Measurements from ENCODE around the gene DCST2.
"Not testable (repeated sequence)": the region's sequence is repeated elsewhere in the genome, so short reads cannot be mapped to it uniquely, and the experiment has no call there.

The DCST2 gene

DNA sequence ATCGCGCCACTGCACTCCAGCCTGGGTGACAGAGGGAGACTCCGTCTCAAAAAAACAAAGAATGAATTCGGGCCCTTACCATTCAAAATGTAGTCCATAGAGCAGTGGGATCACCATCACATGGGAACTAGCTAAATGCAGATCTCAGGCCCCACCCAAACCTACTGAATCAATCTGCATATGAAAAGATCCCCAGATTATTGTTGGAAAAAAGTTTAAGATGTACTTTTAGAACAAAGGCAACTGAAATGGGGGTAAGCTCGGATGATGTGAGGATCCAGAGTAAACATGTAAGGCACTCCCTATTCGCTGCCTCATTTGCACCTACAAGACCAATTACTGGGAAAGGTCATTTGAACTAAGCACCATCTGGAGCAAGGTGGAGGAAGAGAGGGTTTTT is 51.2 kb downstream of the DCST2 start:
- Histone ChIP-seq H3K4me2 (ENCODE audit: low read length) (peak overlapping the region; percentile 63), H3K27ac (no peak overlapping the region), H3K4me3 (ENCODE audit: low read depth, low read length) (no peak overlapping the region), H3K27me3 (ENCODE audit: control insufficient read depth, insufficient read depth, low read length) (no peaks in the 10 kb centered on the region), H3K9me3 (ENCODE audit: control insufficient read depth, low read length) (no peaks in the 10 kb centered on the region), H3K9ac (no peak overlapping the region), H2AFZ (peak overlapping the region; percentile 21), H3K79me2 (peaks cover 7% of the 10 kb centered on the region), H3K4me1 (no peaks in the 10 kb centered on the region), H3K36me3 (ENCODE audit: control insufficient read depth, insufficient read depth, low read length) (no peaks in the 10 kb centered on the region)
- no peak for TF ChIP-seq CTCF (IDR thresholded peaks at IDR 0.05)

GRCh38 chr1:154978360-154978759 is 55.2 kb downstream of the DCST2 start:
- no peaks in the 10 kb centered on the region for H3K9me3 ChIP-seq (ENCODE audit: control insufficient read depth, low read length)
- H3K79me2 ChIP-seq: peaks cover 3% of the 10 kb centered on the region
- no peak for TF ChIP-seq CTCF (IDR thresholded peaks at IDR 0.05)
- no peak overlapping the region for H3K9ac ChIP-seq
- H3K36me3 ChIP-seq (ENCODE audit: control insufficient read depth, insufficient read depth, low read length): no peaks in the 10 kb centered on the region
- no peak overlapping the region for H3K27ac ChIP-seq
- H3K27me3 ChIP-seq (ENCODE audit: control insufficient read depth, insufficient read depth, low read length): no peaks in the 10 kb centered on the region
- no peaks in the 10 kb centered on the region for H3K4me1 ChIP-seq
- H2AFZ ChIP-seq: no peak overlapping the region
- H3K4me3 ChIP-seq (ENCODE audit: low read depth, low read length): no peak overlapping the region
- H3K4me2 ChIP-seq (ENCODE audit: low read length): no peak overlapping the region

GRCh38 chr1:154977762-154978161 is 55.8 kb downstream of the DCST2 start:
- H3K27me3 ChIP-seq (ENCODE audit: control insufficient read depth, insufficient read depth, low read length); H3K27ac ChIP-seq; H3K4me2 ChIP-seq (ENCODE audit: low read length); H3K79me2 ChIP-seq; H2AFZ ChIP-seq; H3K9me3 ChIP-seq (ENCODE audit: control insufficient read depth, low read length); H3K9ac ChIP-seq; H3K36me3 ChIP-seq (ENCODE audit: control insufficient read depth, insufficient read depth, low read length); H3K4me3 ChIP-seq (ENCODE audit: low read depth, low read length); H3K4me1 ChIP-seq: not testable (repeated sequence)

DNA sequence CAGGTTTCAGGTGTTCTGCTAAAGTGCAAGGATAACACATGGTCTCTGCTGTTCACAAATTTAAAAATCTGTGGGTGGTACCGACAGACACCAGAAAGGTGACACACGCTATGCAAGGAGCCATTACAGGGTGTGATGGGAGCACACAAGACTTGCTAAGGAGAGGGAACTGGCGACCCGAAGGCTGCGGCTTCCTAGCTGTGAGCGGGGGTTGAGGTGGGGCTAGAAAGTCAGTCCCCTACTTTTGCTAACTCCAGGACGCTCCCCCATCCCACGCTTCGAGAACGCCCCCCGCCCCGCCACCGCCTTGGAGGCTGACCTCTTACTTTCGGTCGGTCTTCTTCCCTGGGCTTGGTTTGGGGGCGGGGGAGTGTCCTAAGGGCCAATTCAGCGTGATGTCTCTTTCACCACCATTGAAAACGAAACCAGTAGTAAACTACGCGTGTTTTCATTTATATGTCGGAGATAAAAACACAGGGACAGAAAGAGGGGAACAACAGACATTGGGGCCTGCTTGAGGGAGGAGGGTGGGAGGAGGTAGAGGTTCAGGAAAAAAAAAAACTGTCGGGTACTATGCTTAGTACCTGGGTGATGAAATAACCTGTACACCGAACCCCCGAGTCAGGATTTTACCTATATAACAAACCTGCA is 58.0 kb downstream of the DCST2 start:
- TF ChIP-seq CTCF (IDR thresholded peaks at IDR 0.05): no peak
- peaks cover 2% of the 10 kb centered on the region for H3K79me2 ChIP-seq
- H3K4me2 ChIP-seq (ENCODE audit: low read length): peak overlapping the region; percentile 91

DNA sequence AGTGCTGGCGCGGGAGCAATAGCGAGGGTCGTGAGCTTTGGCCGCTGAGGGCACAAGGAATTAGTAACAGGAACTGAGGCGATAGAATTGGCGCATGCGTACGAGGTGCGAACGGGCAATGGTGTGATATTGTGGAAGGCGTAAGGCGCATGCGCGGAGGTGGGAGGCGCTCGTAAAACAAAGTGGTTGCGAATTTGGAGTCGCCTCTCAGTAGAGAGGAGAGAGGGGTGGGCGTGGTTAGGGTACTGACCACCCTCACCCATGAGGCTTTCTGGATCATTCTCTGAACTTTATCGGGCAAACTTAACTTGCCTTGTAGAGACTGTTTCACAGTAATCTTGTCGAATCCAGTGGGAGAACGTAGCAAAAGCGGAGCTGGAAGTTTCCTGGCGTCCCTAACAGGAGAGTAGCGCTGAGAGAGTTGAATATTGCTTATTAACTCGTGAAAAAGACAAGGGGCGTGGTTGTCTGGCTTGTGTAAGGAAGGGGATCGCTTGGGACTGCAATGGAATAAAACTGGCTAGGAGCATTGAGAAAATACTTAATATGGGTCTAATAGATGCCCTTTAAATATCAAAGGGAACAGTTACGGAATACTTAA is 58.7 kb downstream of the DCST2 start:
- Histone ChIP-seq H3K27ac (peak overlapping the region; percentile 98), H3K27me3 (ENCODE audit: control insufficient read depth, insufficient read depth, low read length) (no peaks in the 10 kb centered on the region), H3K4me2 (ENCODE audit: low read length) (peak overlapping the region; percentile 91), H3K79me2 (peaks cover 2% of the 10 kb centered on the region), H3K9me3 (ENCODE audit: control insufficient read depth, low read length) (no peaks in the 10 kb centered on the region), H3K4me1 (peaks cover 7% of the 10 kb centered on the region), H3K36me3 (ENCODE audit: control insufficient read depth, insufficient read depth, low read length) (no peaks in the 10 kb centered on the region), H2AFZ (peak overlapping the region; percentile 52), H3K9ac (no peak overlapping the region), H3K4me3 (ENCODE audit: low read depth, low read length) (peak overlapping the region; percentile 94)
- no peak for TF ChIP-seq CTCF (IDR thresholded peaks at IDR 0.05)

More for the DNA sequence above, 58.0 kb downstream of the DCST2 start:
- Histone ChIP-seq H3K27ac (peak overlapping the region; percentile 98), H3K9me3 (ENCODE audit: control insufficient read depth, low read length) (no peaks in the 10 kb centered on the region), H2AFZ (peak overlapping the region; percentile 52), H3K4me1 (peaks cover 7% of the 10 kb centered on the region), H3K36me3 (ENCODE audit: control insufficient read depth, insufficient read depth, low read length) (no peaks in the 10 kb centered on the region), H3K27me3 (ENCODE audit: control insufficient read depth, insufficient read depth, low read length) (no peaks in the 10 kb centered on the region), H3K9ac (no peak overlapping the region), H3K4me3 (ENCODE audit: low read depth, low read length) (peak overlapping the region; percentile 94)

Data from parathyroid adenoma (tissue), 2 donors.